Sciatic nerve (tissue), 2 donors: ENCODE results near the gene CCDC148. TPM values are rescaled to one million over a fixed set of nuclear protein-coding genes. Genes with fewer than 3 reads are reported as not detected.
"Not testable (repeated sequence)": the region's sequence is repeated elsewhere in the genome, so short reads cannot be mapped to it uniquely, and the experiment has no call there.

ENCODE experiments used
- ATAC-seq: fragments of 200-7000 bp; cut with Tn5 transposase; one replicate; pipeline ENCODE4 v1.9.1; 2020; ENCODE audit warnings: mild to moderate bottlenecking, moderate library complexity
- DNase-seq: peaks from one replicate; pipeline ENCODE4 v3.0.0-alpha.2; 2020; ENCODE audit warnings: low spot score
- intact Hi-C: fragments of 100-400 bp; cut with DNase I; formaldehyde crosslinking; loops from one replicate; pipeline ENCODE4 v1.14.2; 2022
- total RNA-seq: library from RNA; stranded (reverse); fragmentation: NEBNext Ultra II Directional; extraction: Animal tissue kit (Norgen Biotek cat#: 25700); gene quantifications from one replicate; pipeline ENCODE4 v1.2.1, GENCODE V29; 2021
- donor health status: DM: no; HTN: no; CAD: no.
- donor health status: DM: no; HTN: no; CAD: no.

Gene CCDC148
- total RNA-seq, 1 donor from 2014 or later, result 2.9 TPM

DNA sequence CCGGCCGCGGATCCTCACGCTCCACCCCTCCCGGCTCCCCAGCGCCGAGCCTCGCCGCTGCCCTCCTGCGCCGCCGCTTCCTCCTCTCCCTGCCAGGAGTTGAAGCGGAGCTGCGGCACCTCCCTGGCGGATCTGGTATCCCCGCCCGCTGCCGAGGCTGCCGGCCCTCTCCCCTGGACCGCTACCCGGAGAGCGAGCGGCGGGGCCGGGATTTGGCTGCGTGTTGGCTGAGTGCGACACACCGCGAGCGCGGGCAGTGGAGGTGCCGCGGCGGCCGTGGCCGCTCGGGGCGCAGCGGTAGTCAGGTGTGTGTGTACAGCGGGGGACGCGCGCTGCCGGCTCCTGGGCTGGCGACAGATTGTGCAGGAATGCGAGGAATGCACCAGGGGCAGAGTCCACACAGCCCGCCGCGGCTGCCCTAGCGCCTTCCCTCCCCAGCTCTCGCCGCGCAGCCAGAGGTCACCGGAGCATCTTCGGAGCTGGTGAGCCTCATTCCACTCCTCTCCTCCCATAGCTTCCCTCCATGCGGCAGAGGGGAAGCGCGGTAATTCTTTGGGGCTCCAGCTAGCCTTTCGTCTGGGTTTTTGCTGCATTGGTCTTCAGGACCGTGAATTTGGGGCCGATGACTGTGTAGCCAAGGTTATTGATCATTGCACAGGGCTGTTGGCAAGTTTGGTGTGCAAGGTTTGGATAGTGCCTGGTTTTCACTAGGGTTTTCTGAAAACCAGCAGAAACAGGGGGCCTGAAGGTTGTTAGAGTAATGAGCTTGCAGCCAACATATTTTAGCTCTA, 1.5 kb upstream of the CCDC148 start:
- intact Hi-C loops, result no loop called here
- ATAC-seq (peak; percentile 57), DNase-seq (peak; percentile 72)

GRCh38 chr2:158457092-158457825, 706 bp upstream of the CCDC148 start:
- intact Hi-C loops, result no loop called here

DNA sequence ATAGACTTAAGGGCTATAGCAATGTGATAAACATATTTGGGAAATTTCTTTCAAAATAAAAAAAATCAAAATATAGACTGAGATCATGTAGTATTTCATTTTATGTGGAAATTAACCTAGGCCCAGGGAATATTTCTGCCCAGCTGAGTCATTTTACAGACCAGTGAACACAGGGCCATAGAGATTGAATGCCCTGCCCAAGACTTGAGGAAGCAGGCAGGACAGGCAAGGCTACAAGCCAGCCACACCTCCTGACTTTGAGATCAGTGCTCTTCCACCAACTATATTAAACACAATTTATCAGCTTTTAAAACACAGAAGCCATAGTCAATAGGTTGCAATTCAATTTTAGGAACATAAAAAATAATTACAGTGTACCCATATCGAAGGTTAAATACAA, 12.9 kb downstream of the CCDC148 start:
- intact Hi-C loops, result no loop called here
- ATAC-seq (no peak), DNase-seq (no peak)

More at GRCh38 chr2:158457092-158457825, 706 bp upstream of the CCDC148 start:
- DNase-seq, result peak; percentile 80
- ATAC-seq, result peak; percentile 23

DNA sequence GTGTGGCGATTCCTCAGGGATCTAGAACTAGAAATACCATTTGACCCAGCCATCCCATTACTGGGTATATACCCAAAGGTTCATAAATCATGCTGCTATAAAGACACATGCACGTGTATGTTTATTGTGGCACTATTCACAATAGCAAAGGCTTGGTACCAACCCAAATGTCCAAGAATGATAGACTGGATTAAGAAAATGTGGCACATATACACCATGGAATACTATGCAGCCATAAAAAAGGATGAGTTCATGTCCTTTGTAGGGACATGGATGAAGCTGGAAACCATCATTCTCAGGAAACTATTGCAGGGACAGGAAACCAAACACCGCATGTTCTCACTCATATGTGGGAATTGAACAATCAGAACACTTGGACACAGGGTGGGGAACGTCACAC, 17.5 kb downstream of the CCDC148 start:
- ATAC-seq, intact Hi-C loops: not testable (repeated sequence)

GRCh38 chr2:158433716-158434115, 22.8 kb downstream of the CCDC148 start:
- DNase-seq, intact Hi-C loops: not testable (repeated sequence)

More for the DNA sequence above, 17.5 kb downstream of the CCDC148 start:
- DNase-seq, result not testable (repeated sequence)

GRCh38 chr2:158432117-158432516, 24.4 kb downstream of the CCDC148 start:
- intact Hi-C loops, result no loop called here
- no peak for DNase-seq
- no peak for ATAC-seq

More at GRCh38 chr2:158433716-158434115, 22.8 kb downstream of the CCDC148 start:
- not testable (repeated sequence) for ATAC-seq

- ATAC-seq, result no peak
- no peak for DNase-seq
- intact Hi-C loops, result no loop called here
These were observed 42.0 kb downstream of the CCDC148 start for GRCh38 chr2:158414538-158414937.

DNA sequence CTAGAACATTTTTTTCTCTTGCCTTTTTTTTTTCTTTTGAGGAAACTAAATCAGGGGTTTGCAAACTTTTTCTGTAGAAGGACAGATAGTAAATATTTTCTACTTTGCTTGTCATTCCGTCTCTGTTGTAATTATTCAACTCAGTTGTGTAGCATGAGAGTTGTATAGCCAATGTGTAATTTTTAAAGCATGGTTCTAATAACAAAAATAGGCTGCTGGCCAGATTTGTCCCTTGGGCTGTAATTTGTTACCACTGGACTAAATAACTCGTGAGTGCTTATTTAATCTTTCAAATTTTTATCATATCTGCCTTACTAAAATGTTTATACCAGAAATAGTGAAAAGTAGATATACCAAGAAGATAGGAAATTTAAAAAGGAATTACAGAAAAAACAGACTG, 43.0 kb downstream of the CCDC148 start:
- intact Hi-C loops, result no loop called here
- ATAC-seq, result no peak
- no peak for DNase-seq

GRCh38 chr2:158412206-158412605, 44.3 kb downstream of the CCDC148 start:
- no peak for ATAC-seq
- intact Hi-C loops, result no loop called here

GRCh38 chr2:158411748-158412147, 44.8 kb downstream of the CCDC148 start:
- no peak for DNase-seq
- no peak for ATAC-seq
- intact Hi-C loops, result no loop called here

More at GRCh38 chr2:158412206-158412605, 44.3 kb downstream of the CCDC148 start:
- DNase-seq, result no peak

DNA sequence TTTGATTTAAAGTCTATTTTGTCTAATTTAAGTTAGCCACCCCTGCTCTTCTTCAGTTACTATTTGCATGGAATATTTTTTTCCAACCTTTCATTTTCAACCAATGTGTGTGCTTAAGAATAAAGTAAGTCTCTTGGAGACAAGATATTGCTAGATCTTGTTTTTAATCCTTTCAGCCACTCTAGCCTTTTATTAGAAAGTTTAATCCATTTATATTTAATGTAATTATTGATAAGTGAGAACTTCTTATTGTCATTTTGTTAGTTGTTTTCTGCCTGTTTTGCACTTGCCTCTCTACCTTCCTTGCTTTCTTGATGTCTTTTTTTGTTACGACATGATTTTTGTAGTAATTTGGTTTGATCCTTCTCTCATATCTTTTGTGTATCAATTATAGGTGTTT, 46.4 kb downstream of the CCDC148 start:
- DNase-seq, result no peak
- ATAC-seq, result no peak
- intact Hi-C loops, result no loop called here

DNA sequence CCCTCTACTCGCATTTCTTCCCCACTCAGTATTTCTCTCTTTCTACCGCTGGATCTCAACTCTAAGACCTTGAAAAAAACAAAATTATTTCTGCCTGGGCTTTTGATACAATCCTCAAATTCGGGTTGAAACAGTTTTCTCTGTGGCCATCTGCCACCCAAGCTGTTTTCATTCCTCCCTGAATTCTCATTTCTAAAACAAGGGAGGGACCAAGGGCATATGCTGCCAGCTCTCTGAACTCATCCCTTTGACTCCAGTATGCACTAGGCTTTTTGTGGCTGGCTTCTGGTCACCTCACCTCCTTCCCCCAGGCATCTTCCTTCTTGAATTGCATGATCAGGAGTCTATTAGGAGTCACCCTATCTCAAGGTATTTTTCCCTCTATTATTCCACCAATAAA, 49.5 kb downstream of the CCDC148 start:
- no peak for ATAC-seq
- DNase-seq, result no peak
- intact Hi-C loops, result no loop called here

DNA sequence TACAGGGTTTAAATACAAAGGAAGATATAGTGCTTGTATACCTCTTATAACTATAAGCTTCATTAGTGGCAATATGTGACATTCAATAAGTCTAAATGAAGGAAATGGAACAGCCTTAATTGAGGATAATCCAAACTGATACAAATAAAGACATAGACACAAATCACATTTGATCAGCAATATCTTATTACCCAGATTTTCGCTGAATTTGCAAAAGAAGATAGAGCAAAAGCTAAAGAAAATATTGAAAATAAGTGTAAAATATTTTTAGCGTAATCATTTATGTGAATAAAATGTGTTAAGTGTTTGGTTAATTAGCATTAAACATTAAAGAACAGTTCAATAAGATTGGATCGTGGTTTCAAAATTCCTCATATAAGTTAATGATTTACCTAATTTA, 51.2 kb downstream of the CCDC148 start:
- intact Hi-C loops, result no loop called here
- no peak for ATAC-seq
- DNase-seq, result no peak

DNA sequence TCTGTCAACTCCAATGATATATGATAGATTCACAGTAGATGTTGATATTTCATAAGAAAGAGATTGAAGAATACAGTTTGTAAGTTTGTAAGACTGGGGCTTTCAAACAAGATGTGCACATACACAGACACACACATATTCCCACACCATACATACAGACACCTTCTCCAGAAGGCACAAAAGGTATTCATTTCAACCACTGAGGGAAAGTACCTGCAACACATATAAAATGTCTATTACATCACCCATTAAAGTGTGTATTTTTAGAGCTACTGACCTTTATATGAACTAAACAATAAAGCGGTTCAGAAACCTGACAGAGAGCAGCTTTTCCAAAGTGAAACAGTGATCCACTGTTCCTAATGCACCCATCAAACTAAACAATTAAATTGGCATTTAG, 53.3 kb downstream of the CCDC148 start:
- DNase-seq (no peak), ATAC-seq (no peak)
- intact Hi-C loops, result no loop called here

DNA sequence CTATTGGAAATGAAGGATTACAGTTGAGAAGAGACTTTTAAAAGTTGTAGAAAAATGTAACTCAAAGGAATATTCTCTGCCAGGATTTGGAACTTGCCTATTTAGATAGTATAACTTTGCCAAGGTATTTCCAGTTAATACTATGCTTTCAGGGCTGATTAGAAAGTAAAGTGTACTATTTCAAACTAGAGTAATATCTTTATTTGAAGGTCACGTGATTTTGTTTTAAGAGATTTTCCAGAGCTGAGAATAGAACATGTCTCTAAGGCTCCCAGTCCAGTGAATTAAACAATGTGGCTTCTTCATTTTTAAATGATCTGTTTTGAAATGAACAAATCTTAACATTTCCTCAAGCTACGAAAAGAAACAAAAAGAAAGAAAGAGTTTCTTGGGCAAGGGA, 53.9 kb downstream of the CCDC148 start:
- intact Hi-C loops, result no loop called here
- no peak for DNase-seq
- ATAC-seq, result no peak

- ATAC-seq (no peak), DNase-seq (no peak)
- intact Hi-C loops, result no loop called here
These were observed 61.4 kb downstream of the CCDC148 start for GRCh38 chr2:158395166-158395565.

DNA sequence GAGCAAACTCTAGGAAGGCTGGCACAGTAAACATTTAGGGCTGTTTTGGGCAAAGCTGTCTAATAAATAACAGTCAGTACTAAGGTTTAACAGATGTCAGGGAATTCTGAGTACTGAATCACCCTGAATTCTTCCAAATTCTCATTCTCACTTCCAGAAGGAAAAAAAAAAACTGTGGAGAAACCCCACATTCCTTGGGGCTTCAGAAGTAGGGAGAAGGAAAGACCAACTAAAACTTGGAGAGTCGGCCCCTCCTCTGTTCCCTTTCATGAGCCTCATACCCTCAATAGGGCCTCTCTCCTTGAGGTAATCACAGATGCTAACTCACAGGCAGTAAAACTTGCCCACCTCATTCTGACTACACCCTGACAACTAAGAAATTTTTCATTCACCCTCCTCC, 62.1 kb downstream of the CCDC148 start:
- DNase-seq (no peak), ATAC-seq (no peak)
- intact Hi-C loops, result no loop called here

- ATAC-seq (no peak), DNase-seq (no peak)
- intact Hi-C loops, result no loop called here
These were observed 62.7 kb downstream of the CCDC148 start for GRCh38 chr2:158393886-158394285.

GRCh38 chr2:158392687-158393086, 63.9 kb downstream of the CCDC148 start:
- ATAC-seq (no peak), DNase-seq (no peak)
- intact Hi-C loops, result no loop called here

- DNase-seq (no peak), ATAC-seq (no peak)
- intact Hi-C loops, result no loop called here
These were observed 64.7 kb downstream of the CCDC148 start for GRCh38 chr2:158391876-158392275.
